ENCODE measurements around the gene COA1. TPM values are rescaled to one million over a fixed set of nuclear protein-coding genes. Genes with fewer than 3 reads are reported as not detected.

Gene COA1
- total RNA-seq, 4 donors from 2014 or later: 20.5 to 59.1 (median 42.3) TPM

Other genes with a start within 250 kb of the COA1 start
- gene STK17A, start 146.4 kb downstream of the COA1 start, total RNA-seq: 10 to 100 TPM; 21.9 to 34.4 (median 22.8) TPM
- 10 to 100 TPM; 34.2 to 83.2 (median 60.4) TPM for gene BLVRA, start 29.2 kb upstream of the COA1 start, total RNA-seq
- gene MRPS24, start 140.0 kb upstream of the COA1 start, total RNA-seq: 100 to 1,000 TPM in 3 of 4 donors, 10 to 100 TPM in 1; 86.0 to 144 (median 117) TPM
- 10 to 100 TPM; 18.3 to 22.8 (median 21.1) TPM for gene URGCP, start 177.1 kb upstream of the COA1 start, total RNA-seq
- 10 to 100 TPM in 1 of 4 donors, 1 to 10 TPM in 3; 8.8 to 10.9 (median 9.5) TPM for gene UBE2D4, start 196.9 kb upstream of the COA1 start, total RNA-seq

Measured in esophagus squamous epithelium (tissue), 4 donors.